Measurements from ENCODE around the gene ZFP36. TPM values are rescaled to one million over a fixed set of nuclear protein-coding genes. Genes with fewer than 3 reads are reported as not detected.
"Not testable (repeated sequence)": the region's sequence is repeated elsewhere in the genome, so short reads cannot be mapped to it uniquely, and the experiment has no call there.

The ZFP36 gene
- total RNA-seq, 2 donors from 2014 or later = 16.1 to 23.4 TPM

GRCh38 chr19:39449116-39449797 is 42.6 kb downstream of the ZFP36 start:
- no peaks in the 10 kb centered on the region for H3K4me1 ChIP-seq (ENCODE audit: control insufficient read depth, insufficient read depth, low read length)
- no peak overlapping the region for H3K27ac ChIP-seq (ENCODE audit: low read depth, low read length)
- H3K9me3 ChIP-seq (ENCODE audit: control insufficient read depth, low read length) = no peaks in the 10 kb centered on the region
- WGBS, 2 experiments (ENCODE audit: insufficient coverage in 1 of 2, insufficient read length in 1 of 2) = 94% methylated on average over 8 of the region's 8 CpGs
- no peak overlapping the region for H3K4me3 ChIP-seq (ENCODE audit: low read length)
- Mint-ChIP-seq H3K27ac (peak overlapping the region; percentile 68), H3K4me1 (peaks cover 10% of the 10 kb centered on the region), H3K27me3 (ENCODE audit: insufficient read depth) (no peaks in the 10 kb centered on the region), H3K4me3 (no peak overlapping the region), H3K36me3 (ENCODE audit: low read depth) (peaks cover 56% of the 10 kb centered on the region), H3K9me3 (no peaks in the 10 kb centered on the region)
- H3K9ac ChIP-seq (ENCODE audit: extremely low read depth, low read length, poor library complexity, severe bottlenecking) = no peak overlapping the region
- no peaks in the 10 kb centered on the region for H3K27me3 ChIP-seq (ENCODE audit: control insufficient read depth, insufficient read depth, low read length, poor library complexity, severe bottlenecking)
- no peak for TF ChIP-seq CTCF (conservative IDR thresholded peaks at IDR 0.05)
- H3K36me3 ChIP-seq (ENCODE audit: control insufficient read depth, insufficient read depth, low read length) = peaks cover 48% of the 10 kb centered on the region
- DNase-seq = no peak

GRCh38 chr19:39451257-39451656 is 44.6 kb downstream of the ZFP36 start:
- H3K27ac Mint-ChIP-seq; H3K27me3 ChIP-seq (ENCODE audit: control insufficient read depth, insufficient read depth, low read length, poor library complexity, severe bottlenecking); H3K4me1 Mint-ChIP-seq; H3K9ac ChIP-seq (ENCODE audit: extremely low read depth, low read length, poor library complexity, severe bottlenecking); H3K9me3 Mint-ChIP-seq; H3K27me3 Mint-ChIP-seq (ENCODE audit: insufficient read depth); H3K4me1 ChIP-seq (ENCODE audit: control insufficient read depth, insufficient read depth, low read length); H3K9me3 ChIP-seq (ENCODE audit: control insufficient read depth, low read length); DNase-seq; H3K4me3 Mint-ChIP-seq; H3K27ac ChIP-seq (ENCODE audit: low read depth, low read length); H3K4me3 ChIP-seq (ENCODE audit: low read length): not testable (repeated sequence)
- peaks cover 64% of the 10 kb centered on the region for H3K36me3 Mint-ChIP-seq (ENCODE audit: low read depth)
- H3K36me3 ChIP-seq (ENCODE audit: control insufficient read depth, insufficient read depth, low read length) = peaks cover 55% of the 10 kb centered on the region
- 91 to 93% methylated on average over 7 to 8 of the region's 8 CpGs for WGBS, 2 experiments (ENCODE audit: insufficient coverage in 1 of 2, insufficient read length in 1 of 2)

Small RNA genes lying within 50 kb of the gene (microRNA-seq; reads per million reads assigned to microRNA genes)
- gene MIR4530 (ENCODE audit: borderline microRNAs expressed) = not detected

Other genes with a start within 250 kb of the ZFP36 start
- gene NCCRP1, start 209.9 kb upstream of the ZFP36 start, total RNA-seq = under 1 TPM; 0.40 to 0.53 TPM
- not detected for gene SYCN, start 202.6 kb upstream of the ZFP36 start, total RNA-seq
- not detected for gene IFNL3, start 161.8 kb upstream of the ZFP36 start, total RNA-seq
- gene IFNL4, start 158.0 kb upstream of the ZFP36 start, total RNA-seq = not detected
- not detected for gene IFNL2, start 138.5 kb upstream of the ZFP36 start, total RNA-seq
- gene IFNL1, start 110.4 kb upstream of the ZFP36 start, total RNA-seq = not detected
- gene LRFN1, start 86.0 kb upstream of the ZFP36 start, total RNA-seq = 1 to 10 TPM; 1.5 to 4.0 TPM
- not detected for gene GMFG, start 70.8 kb upstream of the ZFP36 start, total RNA-seq
- 100 to 1,000 TPM; 155 to 159 TPM for gene SAMD4B, start 64.4 kb upstream of the ZFP36 start, total RNA-seq
- 10 to 100 TPM; 28.4 to 28.8 TPM for gene PAF1, start 15.7 kb upstream of the ZFP36 start, total RNA-seq
- 10 to 100 TPM; 32.6 to 38.9 TPM for gene MED29, start 15.5 kb upstream of the ZFP36 start, total RNA-seq
- 100 to 1,000 TPM; 127 to 160 TPM for gene PLEKHG2, start 5.8 kb downstream of the ZFP36 start, total RNA-seq
- gene RPS16, start 29.1 kb downstream of the ZFP36 start, total RNA-seq = 1,000 to 10,000 TPM; 1,674 to 1,990 TPM
- gene SUPT5H, start 38.7 kb downstream of the ZFP36 start, total RNA-seq = 100 to 1,000 TPM; 130 to 139 TPM
- gene TIMM50, start 74.0 kb downstream of the ZFP36 start, total RNA-seq = 10 to 100 TPM; 87.8 to 94.6 TPM
- 1 to 10 TPM; 2.0 to 4.3 TPM for gene DLL3, start 92.1 kb downstream of the ZFP36 start, total RNA-seq
- gene SELENOV, start 108.3 kb downstream of the ZFP36 start, total RNA-seq = 10 to 100 TPM in 1 of 2 donors, 1 to 10 TPM in 1; 8.7 to 15.3 TPM
- 1 to 10 TPM; 1.2 to 3.8 TPM for gene EID2B, start 126.0 kb downstream of the ZFP36 start, total RNA-seq
- 10 to 100 TPM; 24.0 to 29.7 TPM for gene EID2, start 133.3 kb downstream of the ZFP36 start, total RNA-seq
- gene LGALS13, start 195.7 kb downstream of the ZFP36 start, total RNA-seq = not detected
- not detected for gene LGALS16, start 249.1 kb downstream of the ZFP36 start, total RNA-seq

Data from endodermal cell (in vitro differentiated cells).